ENCODE results near the gene IQGAP2. TPM values are rescaled to one million over a fixed set of nuclear protein-coding genes. Genes with fewer than 3 reads are reported as not detected.

The IQGAP2 gene
- total and polyA plus RNA-seq, 2 of the 8 experiments (the other 6 are each of a cell fraction or from before 2014, with no cell fraction given) = 19.7 to 66.0 TPM

- TF ChIP-seq RAD21 (IDR thresholded peaks at IDR 0.05 in 1 of 2, conservative IDR thresholded peaks at IDR 0.05 in 1 of 2; ENCODE audit: low read depth in 2 of 2, low read length in 2 of 2) (peak in 1 of 2 experiments; percentile 42; a peak in 3 of 4 replicates), BCL11A (IDR thresholded peaks at IDR 0.05; ENCODE audit: low read depth in 2 of 2, low read length in 2 of 2) (no peak)
- H2BK120ac ChIP-seq (replicated peaks; ENCODE audit: low read depth, low read length) = no peak overlapping the region
- FAIRE-seq (peak; percentile 68), DNase-seq (ENCODE audit: low read depth in 1 of 2, low spot score in 2 of 2) (no peak)
- H3K14ac ChIP-seq (ENCODE audit: insufficient read length) = no peak overlapping the region
- no peak overlapping the region for H4K8ac ChIP-seq (ENCODE audit: extremely low read depth, insufficient read depth, low read length)
- no peaks in the 10 kb centered on the region for H4K20me1 ChIP-seq (replicated peaks in 1 of 2; ENCODE audit: control insufficient read depth in 1 of 2, insufficient read depth in 2 of 2, low read length in 2 of 2)
- no peak overlapping the region for H3K18ac ChIP-seq (ENCODE audit: extremely low read depth, low read length)
- H2BK5ac ChIP-seq (ENCODE audit: low read depth, low read length) = no peak overlapping the region
- H3K56ac ChIP-seq (replicated peaks; ENCODE audit: insufficient read length, low read depth, low read length) = no peak overlapping the region
- no peak overlapping the region for H2AK5ac ChIP-seq (ENCODE audit: low read depth, low read length)
- H3K36me3 ChIP-seq (ENCODE audit: control insufficient read depth in 2 of 4, insufficient read depth in 4 of 4, low read length in 3 of 4) = no peaks in the 10 kb centered on the region
- H2BK20ac ChIP-seq (ENCODE audit: low read length) = no peak overlapping the region
- no peak overlapping the region for H4K91ac ChIP-seq (replicated peaks; ENCODE audit: insufficient read length, low read length)
- no peak overlapping the region for H3K4ac ChIP-seq (replicated peaks; ENCODE audit: insufficient read length, low read depth, low read length)
- 0 out of 2 replicates have a peak overlapping the region, but pooled peaks have one; percentile 45 for H2AFZ ChIP-seq (ENCODE audit: low read length)
- H4K5ac ChIP-seq (ENCODE audit: insufficient read length, low read depth, low read length) = no peak overlapping the region
- no peak overlapping the region for H3K4me3 ChIP-seq (ENCODE audit: extremely low read depth in 1 of 4, insufficient read depth in 2 of 4, low read depth in 3 of 4, low read length in 4 of 4)
- H2BK15ac ChIP-seq (ENCODE audit: low read length) = no peak overlapping the region
- no peaks in the 10 kb centered on the region for H3K79me2 ChIP-seq (ENCODE audit: control insufficient read depth in 1 of 2, insufficient read depth in 2 of 2, low read length in 2 of 2)
- H2BK12ac ChIP-seq (ENCODE audit: low read depth, low read length) = no peak overlapping the region
- H3K27me3 ChIP-seq (replicated peaks in 1 of 4; ENCODE audit: control insufficient read depth in 3 of 4, extremely low read depth in 1 of 4, insufficient read depth in 3 of 4, low read length in 3 of 4) = no peaks in the 10 kb centered on the region
- ChIA-PET POLR2A (ENCODE audit: partially characterized antibody) (interaction anchor here (0.9 to 2.1 kb wide), 2 partner anchors 12 to 180 kb away, joined by 3 to 7 read pairs; partner anchors contain the start of gene IQGAP2), CTCF (ENCODE audit: partially characterized antibody) (interaction anchor here (0.6 to 3.9 kb wide), 30 partner anchors 11 to 1825 kb away, joined by 3 to 18 read pairs (median 3); partner anchors contain the start of gene IQGAP2)
- H3K23me2 ChIP-seq (ENCODE audit: low read depth, low read length) = no peaks in the 10 kb centered on the region
- H3K9ac ChIP-seq (replicated peaks in 1 of 4; ENCODE audit: extremely low read depth in 1 of 4, low read depth in 3 of 4, low read length in 3 of 4) = no peak overlapping the region
- no peak overlapping the region for H3K27ac ChIP-seq (ENCODE audit: low read depth, low read length)
- no peaks in the 10 kb centered on the region for H3K9me3 ChIP-seq (ENCODE audit: insufficient read depth in 2 of 2, low read depth in 1 of 2, low read length in 1 of 2)
- no peaks in the 10 kb centered on the region for H3K79me1 ChIP-seq (ENCODE audit: low read depth, low read length)
- H3K4me1 ChIP-seq (replicated peaks in 1 of 4; ENCODE audit: control insufficient read depth in 3 of 4, insufficient read depth in 4 of 4, low read length in 3 of 4) = peaks cover 0 to 5% (median 3%) of the 10 kb centered on the region in 4 experiments; a peak in 4 of 7 replicates
- H3K4me2 ChIP-seq (ENCODE audit: insufficient read depth in 1 of 2, low read depth in 2 of 2, low read length in 2 of 2) = peak overlapping the region; percentile 27 to 42; a peak in 2 of 4 replicates
- 60% methylated on average over 7 of the region's 7 CpGs; no CpG with 5 or more reads in 1 of the 2 experiments for WGBS, 2 experiments (ENCODE audit: extremely low coverage in 1 of 2, insufficient coverage in 1 of 2, insufficient read length in 1 of 2, insufficient replicate concordance in 2 of 2, low coverage in 1 of 2, low lambda C conversion rate in 2 of 2, missing lambda C conversion rate in 1 of 2)
- H3K23ac ChIP-seq (ENCODE audit: insufficient read length) = no peak overlapping the region
Observed at GRCh38 chr5:76583163-76584047, 180.3 kb downstream of the IQGAP2 start.

Data from H1 (cell line).